Measurements from ENCODE around the gene PVALB.

The PVALB gene

GRCh38 chr22:36787204-36787988 lies 29.4 kb downstream of the PVALB start:
- Histone ChIP-seq H3K23ac (ENCODE audit: low read length) (no peak overlapping the region), H2BK5ac (ENCODE audit: low read depth, low read length, poor library complexity) (no peak overlapping the region), H4K8ac (ENCODE audit: low read depth, low read length) (no peak overlapping the region), H3K9ac (ENCODE audit: low read length) (no peak overlapping the region), H3K79me2 (ENCODE audit: control insufficient read depth, insufficient read depth, low read length, poor library complexity) (no peaks in the 10 kb centered on the region), H2AK5ac (ENCODE audit: low read length) (no peak overlapping the region), H3K27me3 (ENCODE audit: insufficient read depth, low read length) (no peaks in the 10 kb centered on the region), H3K4me2 (ENCODE audit: low read length) (no peak overlapping the region), H3K4ac (ENCODE audit: low read depth, low read length) (no peak overlapping the region), H3K36me3 (ENCODE audit: control insufficient read depth in 1 of 2, insufficient read depth in 2 of 2, low read length in 2 of 2) (no peaks in the 10 kb centered on the region), H3K4me3 (ENCODE audit: low read depth, low read length) (no peak overlapping the region), H2BK12ac (ENCODE audit: low read length) (no peak overlapping the region), H2BK120ac (ENCODE audit: insufficient read depth, low read length, poor library complexity) (no peak overlapping the region), H3K27ac (ENCODE audit: low read depth, low read length) (no peak overlapping the region), H3K18ac (ENCODE audit: low read length) (no peak overlapping the region), H2AFZ (ENCODE audit: insufficient read depth, low read length, poor library complexity) (no peak overlapping the region), H4K12ac (ENCODE audit: low read depth, low read length) (no peak overlapping the region), H3K9me3 (ENCODE audit: insufficient read depth, low read depth, low read length) (no peaks in the 10 kb centered on the region), H3K4me1 (ENCODE audit: control insufficient read depth in 1 of 2, insufficient read depth in 2 of 2, low read length in 2 of 2) (no peaks in the 10 kb centered on the region), H4K91ac (ENCODE audit: low read depth, low read length) (no peak overlapping the region), H3K14ac (ENCODE audit: low read length) (no peak overlapping the region), H3K79me1 (ENCODE audit: low read length) (no peaks in the 10 kb centered on the region)
- no CpG with 5 or more reads among the region's 17 CpGs for WGBS (ENCODE audit: extremely low coverage, insufficient coverage, insufficient read length)
- no peak for DNase-seq

GRCh38 chr22:36783743-36784142 lies 33.1 kb downstream of the PVALB start:
- Histone ChIP-seq H2BK5ac (ENCODE audit: low read depth, low read length, poor library complexity) (no peak overlapping the region), H2BK120ac (ENCODE audit: insufficient read depth, low read length, poor library complexity) (no peak overlapping the region), H3K4me3 (ENCODE audit: low read depth, low read length) (no peak overlapping the region), H3K27ac (ENCODE audit: low read depth, low read length) (no peak overlapping the region), H3K9me3 (ENCODE audit: insufficient read depth, low read depth, low read length) (no peaks in the 10 kb centered on the region), H3K36me3 (ENCODE audit: control insufficient read depth in 1 of 2, insufficient read depth in 2 of 2, low read length in 2 of 2) (no peaks in the 10 kb centered on the region), H3K4me1 (ENCODE audit: control insufficient read depth in 1 of 2, insufficient read depth in 2 of 2, low read length in 2 of 2) (no peaks in the 10 kb centered on the region), H3K18ac (ENCODE audit: low read length) (no peak overlapping the region), H4K8ac (ENCODE audit: low read depth, low read length) (no peak overlapping the region), H2AK5ac (ENCODE audit: low read length) (no peak overlapping the region), H2BK12ac (ENCODE audit: low read length) (no peak overlapping the region), H3K14ac (ENCODE audit: low read length) (no peak overlapping the region), H4K12ac (ENCODE audit: low read depth, low read length) (no peak overlapping the region), H3K9ac (ENCODE audit: low read length) (no peak overlapping the region), H3K79me2 (ENCODE audit: control insufficient read depth, insufficient read depth, low read length, poor library complexity) (no peaks in the 10 kb centered on the region), H2AFZ (ENCODE audit: insufficient read depth, low read length, poor library complexity) (no peak overlapping the region), H4K91ac (ENCODE audit: low read depth, low read length) (no peak overlapping the region), H3K4me2 (ENCODE audit: low read length) (no peak overlapping the region), H3K79me1 (ENCODE audit: low read length) (no peaks in the 10 kb centered on the region), H3K23ac (ENCODE audit: low read length) (no peak overlapping the region), H3K4ac (ENCODE audit: low read depth, low read length) (no peak overlapping the region), H3K27me3 (ENCODE audit: insufficient read depth, low read length) (no peaks in the 10 kb centered on the region)
- no CpG with 5 or more reads among the region's 2 CpGs for WGBS (ENCODE audit: extremely low coverage, insufficient coverage, insufficient read length)
- DNase-seq: no peak

- Histone ChIP-seq H3K9ac (ENCODE audit: low read length) (no peak overlapping the region), H3K4ac (ENCODE audit: low read depth, low read length) (no peak overlapping the region), H3K79me1 (ENCODE audit: low read length) (no peaks in the 10 kb centered on the region), H3K79me2 (ENCODE audit: control insufficient read depth, insufficient read depth, low read length, poor library complexity) (no peaks in the 10 kb centered on the region), H3K9me3 (ENCODE audit: insufficient read depth, low read depth, low read length) (peaks cover 4% of the 10 kb centered on the region), H3K36me3 (ENCODE audit: control insufficient read depth in 1 of 2, insufficient read depth in 2 of 2, low read length in 2 of 2) (no peaks in the 10 kb centered on the region), H3K18ac (ENCODE audit: low read length) (no peak overlapping the region), H2BK5ac (ENCODE audit: low read depth, low read length, poor library complexity) (no peak overlapping the region), H3K14ac (ENCODE audit: low read length) (no peak overlapping the region), H2BK12ac (ENCODE audit: low read length) (no peak overlapping the region), H3K4me2 (ENCODE audit: low read length) (no peak overlapping the region), H3K4me1 (ENCODE audit: control insufficient read depth in 1 of 2, insufficient read depth in 2 of 2, low read length in 2 of 2) (no peaks in the 10 kb centered on the region), H4K8ac (ENCODE audit: low read depth, low read length) (no peak overlapping the region), H3K4me3 (ENCODE audit: low read depth, low read length) (peak overlapping the region; percentile 26), H3K23ac (ENCODE audit: low read length) (no peak overlapping the region), H4K91ac (ENCODE audit: low read depth, low read length) (no peak overlapping the region), H2BK120ac (ENCODE audit: insufficient read depth, low read length, poor library complexity) (no peak overlapping the region), H3K27me3 (ENCODE audit: insufficient read depth, low read length) (no peaks in the 10 kb centered on the region), H4K12ac (ENCODE audit: low read depth, low read length) (no peak overlapping the region), H2AK5ac (ENCODE audit: low read length) (no peak overlapping the region), H2AFZ (ENCODE audit: insufficient read depth, low read length, poor library complexity) (no peak overlapping the region), H3K27ac (ENCODE audit: low read depth, low read length) (no peak overlapping the region)
- no CpG with 5 or more reads among the region's 33 CpGs for WGBS (ENCODE audit: extremely low coverage, insufficient coverage, insufficient read length)
- DNase-seq: peak; percentile 81 to 90
Observed at GRCh38 chr22:36781656-36782627, 34.9 kb downstream of the PVALB start.

- Histone ChIP-seq H3K4me2 (ENCODE audit: low read length) (no peak overlapping the region), H2BK5ac (ENCODE audit: low read depth, low read length, poor library complexity) (no peak overlapping the region), H2AFZ (ENCODE audit: insufficient read depth, low read length, poor library complexity) (no peak overlapping the region), H3K4me1 (ENCODE audit: control insufficient read depth in 1 of 2, insufficient read depth in 2 of 2, low read length in 2 of 2) (peaks cover 2 to 4% of the 10 kb centered on the region in 2 experiments), H3K9ac (ENCODE audit: low read length) (no peak overlapping the region), H3K18ac (ENCODE audit: low read length) (no peak overlapping the region), H3K36me3 (ENCODE audit: control insufficient read depth in 1 of 2, insufficient read depth in 2 of 2, low read length in 2 of 2) (no peaks in the 10 kb centered on the region), H3K14ac (ENCODE audit: low read length) (no peak overlapping the region), H3K79me1 (ENCODE audit: low read length) (peaks cover 2% of the 10 kb centered on the region), H2BK12ac (ENCODE audit: low read length) (no peak overlapping the region), H3K9me3 (ENCODE audit: insufficient read depth, low read depth, low read length) (peaks cover 7% of the 10 kb centered on the region), H3K27ac (ENCODE audit: low read depth, low read length) (no peak overlapping the region), H3K4me3 (ENCODE audit: low read depth, low read length) (no peak overlapping the region), H3K23ac (ENCODE audit: low read length) (no peak overlapping the region), H3K27me3 (ENCODE audit: insufficient read depth, low read length) (no peaks in the 10 kb centered on the region), H2BK120ac (ENCODE audit: insufficient read depth, low read length, poor library complexity) (no peak overlapping the region), H3K79me2 (ENCODE audit: control insufficient read depth, insufficient read depth, low read length, poor library complexity) (no peaks in the 10 kb centered on the region), H4K8ac (ENCODE audit: low read depth, low read length) (no peak overlapping the region), H4K12ac (ENCODE audit: low read depth, low read length) (no peak overlapping the region), H3K4ac (ENCODE audit: low read depth, low read length) (no peak overlapping the region), H4K91ac (ENCODE audit: low read depth, low read length) (no peak overlapping the region), H2AK5ac (ENCODE audit: low read length) (no peak overlapping the region)
- DNase-seq: no peak
Observed at GRCh38 chr22:36778020-36778419, 38.8 kb downstream of the PVALB start.

Data from trophoblast cell (in vitro differentiated cells and primary cell).